Activated gamma-delta T cell treated with anti-CD3 and anti-CD28 coated beads, Interleukin-2, amount 50 U/mL, for 16 hours (primary cell): ENCODE results near the gene IL21R.

Experiments used
- DNase-seq: peaks from one replicate; pipeline ENCODE4 v3.0.0-alpha.2; 2020; ENCODE audit warnings: low read depth

IL21R gene

GRCh38 chr16:27401768-27402568 lies at the start of gene IL21R:
Gene IL21R, plus strand, starts transcription at chr16:27402174. Its CDS starts 27,898 bp downstream, at chr16:27430072.
- DNase-seq = peak; percentile 86

DNA sequence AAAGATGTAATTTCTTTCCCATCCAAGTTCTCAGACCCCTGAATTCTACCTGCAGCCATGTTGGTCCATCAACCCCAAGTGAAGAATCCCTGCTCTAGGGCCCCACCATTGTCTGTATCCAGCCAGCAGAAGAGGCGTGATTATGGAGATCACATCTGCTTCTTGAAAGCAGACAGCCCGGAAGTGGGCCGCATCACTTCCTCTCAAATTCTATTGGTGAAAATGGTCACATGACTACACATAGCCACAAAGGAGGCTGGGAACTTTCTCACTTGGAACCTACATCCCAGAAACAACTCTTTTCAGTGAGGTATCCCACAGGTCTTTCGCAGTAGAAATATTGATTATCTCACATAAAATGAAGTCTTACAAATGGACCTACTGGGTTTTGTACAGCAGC lies 48.1 kb upstream of the IL21R start:
- no peak for DNase-seq

GRCh38 chr16:27355610-27356009 lies 46.4 kb upstream of the IL21R start:
- DNase-seq = no peak

- DNase-seq = no peak
These were observed 45.2 kb upstream of the IL21R start for GRCh38 chr16:27356794-27357193.

DNA sequence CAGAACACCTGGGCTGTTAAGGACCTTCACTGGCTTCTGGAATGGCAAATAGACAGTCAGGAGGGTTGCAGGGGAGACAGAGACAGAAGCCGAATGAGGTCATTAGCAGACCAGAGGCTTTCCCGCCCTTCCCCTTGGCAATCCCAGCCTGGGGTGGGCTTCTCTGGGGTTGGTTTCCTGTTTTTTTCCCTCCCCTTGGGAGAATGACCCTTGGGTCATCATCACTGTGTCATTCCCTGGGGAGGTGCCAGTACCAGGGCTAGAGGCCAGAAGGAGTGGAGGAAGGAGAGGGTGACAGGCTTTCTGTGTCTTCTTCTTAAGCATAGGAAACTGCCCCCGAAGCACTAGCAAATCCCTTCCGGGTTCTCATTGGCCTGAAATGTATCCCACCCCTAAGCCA lies 42.9 kb upstream of the IL21R start:
- no peak for DNase-seq

GRCh38 chr16:27359615-27360014 lies 42.4 kb upstream of the IL21R start:
- DNase-seq = no peak

- no peak for DNase-seq
These were observed 40.0 kb upstream of the IL21R start for GRCh38 chr16:27361987-27362386.

DNA sequence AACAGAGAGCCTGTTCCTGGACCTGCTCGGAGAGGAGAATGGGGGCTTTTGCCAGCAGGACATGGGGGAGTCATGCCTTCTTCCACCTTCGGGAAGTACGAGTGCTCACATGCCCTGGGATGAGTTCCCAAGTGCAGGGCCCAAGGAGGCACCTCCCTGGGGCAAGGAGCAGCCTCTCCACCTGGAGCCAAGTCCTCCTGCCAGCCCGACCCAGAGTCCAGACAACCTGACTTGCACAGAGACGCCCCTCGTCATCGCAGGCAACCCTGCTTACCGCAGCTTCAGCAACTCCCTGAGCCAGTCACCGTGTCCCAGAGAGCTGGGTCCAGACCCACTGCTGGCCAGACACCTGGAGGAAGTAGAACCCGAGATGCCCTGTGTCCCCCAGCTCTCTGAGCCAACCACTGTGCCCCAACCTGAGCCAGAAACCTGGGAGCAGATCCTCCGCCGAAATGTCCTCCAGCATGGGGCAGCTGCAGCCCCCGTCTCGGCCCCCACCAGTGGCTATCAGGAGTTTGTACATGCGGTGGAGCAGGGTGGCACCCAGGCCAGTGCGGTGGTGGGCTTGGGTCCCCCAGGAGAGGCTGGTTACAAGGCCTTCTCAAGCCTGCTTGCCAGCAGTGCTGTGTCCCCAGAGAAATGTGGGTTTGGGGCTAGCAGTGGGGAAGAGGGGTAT lies 39.3 kb upstream of the IL21R start:
- DNase-seq = no peak

- no peak for DNase-seq
These were observed 38.7 kb upstream of the IL21R start for GRCh38 chr16:27363246-27363632.

GRCh38 chr16:27363797-27364196 lies 38.2 kb upstream of the IL21R start:
- no peak for DNase-seq

- DNase-seq = no peak
These were observed 37.4 kb upstream of the IL21R start for GRCh38 chr16:27364493-27365141.

GRCh38 chr16:27365142-27366089 lies 36.6 kb upstream of the IL21R start:
- no peak for DNase-seq

GRCh38 chr16:27366687-27367460 lies 35.1 kb upstream of the IL21R start:
- no peak for DNase-seq

DNA sequence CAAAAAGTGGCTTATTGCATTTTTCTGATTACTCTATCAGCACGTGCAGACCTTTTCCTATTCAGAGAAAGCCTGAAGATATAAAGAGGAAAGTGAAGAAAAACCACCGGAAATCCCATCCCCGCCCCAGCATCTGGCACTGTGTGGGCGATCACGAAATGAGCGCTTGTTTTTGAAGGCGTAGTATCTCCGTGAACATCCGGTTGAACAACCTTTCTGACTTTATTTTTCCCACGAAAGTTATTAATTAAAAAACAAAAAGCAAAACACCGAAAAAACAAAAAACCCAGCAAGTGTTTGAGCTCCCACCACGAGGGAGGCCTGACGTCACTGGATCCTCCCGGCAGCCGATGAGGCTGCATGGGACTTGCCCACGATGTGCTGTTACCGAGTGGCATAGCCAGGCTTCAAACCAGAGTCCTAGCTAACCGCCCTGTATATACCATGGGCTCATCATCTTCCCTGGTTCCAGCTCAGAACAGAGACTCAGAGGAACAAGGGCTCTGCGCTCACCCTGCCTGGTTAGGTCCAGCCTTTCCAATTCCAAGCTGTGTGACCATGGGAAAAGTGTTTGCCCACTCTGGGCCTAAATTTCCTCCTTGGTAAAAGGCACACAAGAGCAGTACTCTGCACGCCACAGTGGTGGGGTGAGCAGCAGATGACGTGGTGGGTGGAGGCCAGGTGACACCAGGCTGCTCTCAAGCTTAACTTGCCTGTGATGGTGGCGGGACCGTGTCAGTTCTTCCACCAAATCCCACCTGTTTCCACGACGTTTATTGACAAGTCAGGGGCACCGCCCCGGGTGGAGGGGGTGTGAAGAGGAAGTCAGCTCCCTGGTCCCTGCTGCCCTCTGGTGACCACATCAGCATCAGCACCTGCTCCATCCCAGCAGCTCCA lies 34.3 kb upstream of the IL21R start:
- DNase-seq = peak; percentile 84

DNA sequence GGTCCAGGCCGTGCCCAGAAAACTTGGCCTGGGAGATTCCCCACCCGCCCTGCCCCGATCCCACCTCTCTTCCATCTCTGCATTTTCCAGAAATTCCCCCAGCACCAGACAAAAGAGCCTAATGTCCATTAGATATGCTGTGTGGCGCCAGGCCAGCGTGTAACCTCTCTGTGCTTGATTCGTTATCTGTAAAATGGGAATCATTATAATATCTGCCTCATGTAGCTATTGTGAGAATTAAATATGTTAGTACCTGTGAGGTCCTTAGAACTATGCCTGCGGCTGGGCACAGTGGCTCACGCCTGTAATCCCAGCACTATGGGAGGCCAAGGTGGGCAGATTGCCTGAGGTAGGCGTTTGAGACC lies 33.6 kb upstream of the IL21R start:
- DNase-seq = no peak

DNA sequence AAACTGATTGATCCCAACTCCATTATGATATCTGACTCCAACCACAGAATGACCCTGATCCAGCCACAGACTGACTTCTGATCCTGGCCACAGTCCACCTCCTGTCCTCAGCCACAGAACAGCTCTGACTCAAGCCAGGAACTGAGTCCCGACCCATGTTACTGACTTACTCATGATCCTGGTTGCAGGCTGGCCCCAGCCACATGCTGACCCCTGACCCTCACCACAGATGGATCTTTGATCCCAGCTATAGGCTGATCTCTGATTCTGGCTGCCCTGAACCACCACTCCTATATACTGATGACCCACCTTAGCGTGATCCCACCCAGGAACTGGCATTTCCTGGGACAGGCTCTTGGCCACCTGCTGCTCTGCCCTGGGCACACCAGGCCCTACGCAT lies 32.2 kb upstream of the IL21R start:
- no peak for DNase-seq

DNA sequence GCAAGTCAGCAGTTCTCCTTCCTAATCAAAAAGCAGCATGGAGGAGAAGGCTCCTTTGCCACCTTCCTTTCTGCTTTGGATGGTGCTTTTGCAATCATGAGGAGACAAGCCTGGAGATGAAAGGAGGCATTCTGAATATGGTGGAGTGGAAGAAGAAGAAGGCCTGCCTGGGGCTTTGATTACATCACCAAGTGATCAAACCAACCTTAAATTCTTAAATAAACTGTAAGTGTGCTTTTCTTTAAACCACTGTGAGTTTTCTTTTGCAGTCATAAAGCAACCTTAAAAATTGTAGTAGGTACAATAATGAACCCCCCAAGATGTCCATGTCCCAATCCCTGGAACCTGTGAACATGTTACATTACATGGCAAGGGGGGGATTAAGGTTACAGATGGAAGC lies 31.7 kb upstream of the IL21R start:
- DNase-seq = no peak

DNA sequence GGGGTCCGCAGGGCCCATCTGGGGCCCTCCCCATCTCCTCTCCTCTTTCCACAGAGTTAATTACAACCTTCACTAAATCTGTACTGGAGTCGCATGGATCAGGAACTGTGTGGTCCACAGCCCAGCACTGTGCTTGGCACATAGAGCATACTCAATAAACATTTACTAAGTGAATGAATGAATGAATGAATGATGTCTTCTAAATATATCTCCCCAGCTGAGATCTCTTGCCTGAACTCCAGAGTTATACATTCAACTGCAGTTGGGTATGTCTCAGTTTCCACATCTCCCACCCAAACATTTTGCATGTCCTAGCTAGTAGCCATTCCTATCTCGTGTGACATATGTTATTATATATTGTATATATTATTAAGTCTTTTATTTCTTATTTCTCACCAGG lies 28.7 kb upstream of the IL21R start:
- no peak for DNase-seq

GRCh38 chr16:27374221-27374803 lies 27.7 kb upstream of the IL21R start:
- DNase-seq = no peak
